PC-9 (cell line): ENCODE measurements around the gene FOXN1.

Experiments
- CTCF ChIP-seq: fragments of 200-600 bp; sonication (generic); conservative IDR thresholded peaks from 2 replicates; pipeline ENCODE4 v1.6.1; 2017; ENCODE audit warnings: mixed run types, antibody characterized with exemption, mild to moderate bottlenecking, moderate library complexity
- EZH2 ChIP-seq: fragments of 200-600 bp; sonication (generic); IDR thresholded peaks from 2 replicates; pipeline ENCODE4 v1.8.0; 2017; ENCODE audit warnings: antibody characterized with exemption, low read depth

GRCh38 chr17:28521311-28522085 lies 15.3 kb downstream of the FOXN1 start:
- TF ChIP-seq EZH2: no peak
- TF ChIP-seq CTCF: no peak
